EL (cell line): Measurements from ENCODE around the gene SPATA6L.

Experiments used
- DNase-seq: peaks from one replicate; pipeline ENCODE4 v3.0.0-alpha.2; 2016

SPATA6L gene

GRCh38 chr9:4581861-4582565 is 84.3 kb downstream of the SPATA6L start:
- DNase-seq, result no peak

DNA sequence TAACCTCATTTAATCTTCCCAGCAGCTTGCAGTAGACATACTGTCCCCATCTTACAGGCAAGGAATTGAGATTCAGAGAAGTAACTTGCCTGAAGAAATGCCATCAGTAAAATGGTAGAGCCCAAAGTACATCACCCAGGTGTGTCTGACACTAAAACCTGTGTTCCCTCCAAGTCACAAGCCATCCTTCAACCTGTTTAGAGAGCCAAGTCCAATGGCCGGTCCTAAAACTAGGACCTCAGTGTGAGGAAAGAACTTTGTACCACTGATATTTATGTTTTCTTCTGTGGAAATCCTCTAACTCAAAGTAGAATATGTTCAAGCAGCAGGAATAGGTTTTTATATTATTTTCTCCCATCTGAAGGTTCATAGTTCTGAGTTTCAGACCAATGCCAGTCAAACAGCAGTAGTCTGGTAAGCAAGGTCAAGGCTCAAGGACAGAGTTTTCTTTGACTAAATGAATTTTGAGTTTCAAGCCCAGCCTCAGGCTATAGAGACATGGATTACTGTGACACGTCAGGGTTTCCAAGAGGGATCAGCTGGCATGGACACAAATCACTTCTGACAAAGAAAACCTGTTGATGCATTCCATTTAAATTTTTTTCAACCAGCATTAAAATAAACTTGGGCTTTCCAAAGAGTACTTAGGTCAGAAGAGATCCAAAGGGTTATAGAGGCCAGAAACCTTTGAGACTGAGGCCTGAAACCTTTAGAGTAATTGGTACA is 85.1 kb downstream of the SPATA6L start:
- DNase-seq, result no peak

GRCh38 chr9:4579001-4579400 is 87.3 kb downstream of the SPATA6L start:
- no peak for DNase-seq

GRCh38 chr9:4576448-4576847 is 89.8 kb downstream of the SPATA6L start:
- DNase-seq, result no peak

DNA sequence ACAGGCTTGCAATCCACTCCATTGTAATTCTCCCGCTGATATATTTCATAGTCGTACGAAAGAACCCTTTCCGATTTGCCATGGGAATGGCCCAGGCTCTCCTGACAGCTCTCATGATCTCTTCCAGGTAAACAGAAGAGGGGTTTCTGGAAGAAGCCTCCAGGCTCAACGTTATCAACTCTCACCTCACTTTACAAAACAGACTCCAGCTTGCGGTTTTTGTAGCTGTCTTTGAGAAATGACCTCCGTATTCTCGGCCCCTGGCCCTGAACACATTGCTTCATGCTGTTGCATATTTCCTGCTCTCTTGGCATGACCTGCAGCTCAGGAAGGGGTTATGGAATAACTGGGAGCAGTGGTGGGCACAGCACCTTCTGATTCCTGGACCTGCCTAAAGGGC is 90.3 kb downstream of the SPATA6L start:
- no peak for DNase-seq

DNA sequence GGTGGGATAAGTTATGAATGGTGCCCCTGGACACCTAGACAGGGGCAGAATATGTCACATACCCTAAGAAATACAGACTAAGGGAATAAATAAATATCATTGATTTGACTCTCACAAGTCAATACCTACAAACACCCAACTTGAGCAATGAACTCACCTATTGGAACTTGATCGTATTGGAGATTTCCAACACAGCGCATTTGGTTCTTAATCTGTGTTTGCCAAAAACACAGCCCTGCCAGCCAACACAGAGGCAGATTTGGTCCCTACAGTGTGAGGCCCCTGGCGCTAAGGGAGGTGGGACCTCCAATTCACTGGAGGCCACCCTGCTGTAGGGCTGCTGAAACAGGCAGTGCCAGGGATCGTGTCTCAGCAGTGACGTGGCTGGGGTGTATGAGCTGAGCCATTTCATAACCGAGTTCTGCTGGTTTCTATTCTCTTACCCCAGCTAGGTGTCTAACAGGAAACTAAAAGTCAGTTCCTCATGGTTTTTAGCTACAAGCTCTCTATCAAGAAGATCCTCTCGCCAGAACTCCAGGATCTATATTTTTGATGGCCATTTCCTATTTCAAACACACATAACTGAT is 91.5 kb downstream of the SPATA6L start:
- no peak for DNase-seq

DNA sequence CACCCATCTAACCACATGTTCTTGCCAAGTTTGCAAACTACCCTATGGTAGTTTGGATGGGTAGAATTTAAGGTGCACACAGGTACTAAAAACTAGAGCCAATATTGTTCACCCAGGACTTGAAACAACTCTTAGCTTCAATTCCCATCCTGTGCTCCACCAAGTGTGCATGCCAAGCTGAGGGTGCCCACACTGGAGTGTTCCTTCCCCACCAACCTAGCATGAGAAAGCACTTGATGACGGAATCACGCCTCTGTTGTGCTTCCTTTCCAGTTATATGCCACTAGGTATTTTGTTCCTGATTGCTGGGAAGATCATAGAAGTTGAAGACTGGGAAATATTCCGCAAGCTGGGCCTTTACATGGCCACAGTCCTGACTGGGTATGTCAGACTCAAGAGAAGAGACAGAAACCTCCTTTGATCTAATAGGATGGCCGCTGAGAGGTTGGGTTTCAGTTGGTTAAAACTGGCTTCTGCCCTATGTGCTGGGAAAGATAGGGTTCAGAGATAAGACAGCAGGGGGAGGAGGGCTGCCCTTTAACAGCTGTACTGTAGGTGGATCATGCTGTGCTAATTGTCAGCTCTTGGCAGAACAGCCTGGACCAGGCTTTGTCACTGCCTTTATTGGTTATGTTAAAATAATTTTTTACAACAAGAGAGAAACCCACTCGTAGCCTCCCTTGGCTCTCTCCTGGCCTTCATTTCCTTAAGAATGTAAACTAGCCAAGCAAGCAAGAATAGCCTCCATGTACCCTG is 92.5 kb downstream of the SPATA6L start:
- no peak for DNase-seq

DNA sequence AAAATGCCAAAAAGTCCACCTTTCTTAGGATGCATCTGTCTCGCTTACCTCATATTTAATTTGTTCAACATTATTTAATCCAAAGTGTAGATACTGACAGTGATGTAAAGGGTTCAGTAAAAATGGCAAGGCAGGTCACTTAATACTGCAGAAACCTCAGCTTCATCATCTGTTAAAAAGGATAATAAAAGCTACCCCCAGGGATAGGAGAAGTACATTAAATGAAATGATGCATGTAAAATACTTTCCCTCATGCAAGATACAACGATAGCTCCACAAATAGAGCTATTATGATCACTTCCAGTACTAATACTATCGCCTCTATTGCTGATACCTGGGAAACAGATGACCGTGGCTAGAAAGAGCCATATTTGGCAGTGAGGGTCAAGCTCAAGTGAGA is 93.1 kb downstream of the SPATA6L start:
- no peak for DNase-seq

- no peak for DNase-seq
These were observed 94.0 kb downstream of the SPATA6L start for GRCh38 chr9:4572184-4572826.

DNA sequence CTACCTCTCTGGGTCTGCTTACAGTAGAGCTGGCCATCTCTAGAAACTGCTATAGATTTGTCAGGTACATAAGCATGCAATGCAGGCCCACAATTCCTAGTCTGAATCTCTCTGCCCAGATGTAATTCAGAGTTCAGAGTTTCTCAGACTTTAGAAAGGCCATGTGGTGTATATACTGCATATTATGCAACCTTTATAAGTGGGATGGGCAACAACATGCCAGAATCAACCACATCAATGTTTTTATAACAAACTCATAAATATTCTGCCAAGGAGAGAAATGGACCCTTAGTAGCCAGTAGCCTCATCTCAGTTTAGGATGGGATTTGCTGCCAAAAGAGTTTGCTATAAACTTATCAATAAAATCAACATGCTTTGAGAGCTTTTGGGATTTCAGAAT is 97.2 kb downstream of the SPATA6L start:
- no peak for DNase-seq

GRCh38 chr9:4567601-4568000 is 98.7 kb downstream of the SPATA6L start:
- DNase-seq, result no peak

DNA sequence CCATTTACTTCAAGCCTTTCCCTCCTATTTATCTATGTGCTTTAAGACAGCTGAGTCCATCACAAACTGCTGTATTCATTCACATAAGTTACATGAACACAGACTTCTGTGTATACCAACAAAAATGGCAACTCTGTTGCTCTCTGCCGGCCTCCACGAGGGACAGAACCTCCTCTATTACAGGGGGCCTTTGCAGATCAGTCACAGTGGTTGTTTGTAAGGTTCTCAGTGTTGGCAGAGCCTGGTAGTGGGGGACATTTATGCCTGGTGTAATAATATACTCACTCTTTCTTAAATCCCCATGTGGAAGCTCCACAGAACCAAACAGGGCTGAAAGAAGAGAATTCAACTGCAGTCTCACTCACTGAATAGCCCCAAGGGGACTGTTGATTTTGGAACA is 99.5 kb downstream of the SPATA6L start:
- no peak for DNase-seq

DNA sequence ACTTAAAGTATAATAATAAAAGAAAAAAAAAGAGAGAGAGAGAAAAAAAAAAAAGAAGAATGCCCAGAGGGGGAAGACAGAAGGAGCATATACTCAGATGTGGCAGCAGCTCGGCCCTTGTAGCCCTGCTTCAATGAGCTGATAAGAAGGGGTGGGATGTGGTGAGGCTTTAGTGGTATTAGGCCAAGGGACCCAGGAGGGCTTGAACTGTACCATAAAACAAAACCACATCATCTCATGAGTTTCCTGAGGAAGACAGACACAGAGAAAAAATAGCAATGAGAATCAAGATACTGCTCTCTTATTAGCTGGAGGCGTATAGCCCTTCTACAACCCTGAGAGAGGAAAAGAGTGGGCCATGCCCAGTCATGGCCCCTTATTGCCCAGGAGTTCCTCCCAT is 103.2 kb downstream of the SPATA6L start:
- DNase-seq, result no peak

DNA sequence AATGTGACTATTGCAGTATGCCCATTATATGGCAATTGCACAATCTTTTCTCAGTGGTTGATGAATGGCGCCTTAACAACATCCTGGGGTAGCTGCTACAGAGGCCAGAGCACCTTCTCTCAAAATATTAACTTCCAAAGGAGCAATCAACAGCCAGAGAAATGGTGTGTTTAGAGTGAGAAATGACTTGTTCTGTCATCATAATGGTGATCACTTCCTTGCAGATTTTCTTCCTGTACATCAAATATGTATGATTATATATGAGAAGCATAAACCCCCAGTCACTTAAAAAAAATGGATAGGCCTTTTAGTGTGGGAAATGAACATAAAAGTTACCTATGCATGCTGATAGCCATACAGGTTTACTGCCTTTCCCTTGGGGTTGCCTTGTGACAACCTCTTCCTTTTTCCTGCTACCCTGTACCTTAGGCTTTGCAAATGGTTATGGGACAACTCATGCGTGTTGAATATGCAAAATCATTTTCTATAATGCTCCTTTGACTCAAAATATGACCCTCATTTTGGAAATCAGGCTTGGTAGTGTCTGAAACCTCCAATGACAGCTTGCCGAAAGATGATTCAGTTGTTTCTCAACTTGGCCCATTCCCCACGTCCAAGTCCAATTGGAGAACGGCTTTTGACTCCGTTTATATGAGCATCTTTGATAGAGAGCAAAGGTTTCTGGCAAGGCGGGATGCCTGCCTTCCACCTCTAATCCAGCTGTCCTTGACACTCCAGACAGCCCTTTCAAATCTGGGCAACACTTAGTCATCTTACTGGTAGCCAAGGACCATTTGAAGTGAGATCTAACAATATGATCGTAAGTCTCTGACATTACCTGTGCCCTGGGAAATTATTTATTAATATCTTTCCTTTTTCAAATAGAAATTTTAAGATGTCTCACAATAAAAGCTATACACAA is 106.8 kb downstream of the SPATA6L start:
- DNase-seq, result no peak

DNA sequence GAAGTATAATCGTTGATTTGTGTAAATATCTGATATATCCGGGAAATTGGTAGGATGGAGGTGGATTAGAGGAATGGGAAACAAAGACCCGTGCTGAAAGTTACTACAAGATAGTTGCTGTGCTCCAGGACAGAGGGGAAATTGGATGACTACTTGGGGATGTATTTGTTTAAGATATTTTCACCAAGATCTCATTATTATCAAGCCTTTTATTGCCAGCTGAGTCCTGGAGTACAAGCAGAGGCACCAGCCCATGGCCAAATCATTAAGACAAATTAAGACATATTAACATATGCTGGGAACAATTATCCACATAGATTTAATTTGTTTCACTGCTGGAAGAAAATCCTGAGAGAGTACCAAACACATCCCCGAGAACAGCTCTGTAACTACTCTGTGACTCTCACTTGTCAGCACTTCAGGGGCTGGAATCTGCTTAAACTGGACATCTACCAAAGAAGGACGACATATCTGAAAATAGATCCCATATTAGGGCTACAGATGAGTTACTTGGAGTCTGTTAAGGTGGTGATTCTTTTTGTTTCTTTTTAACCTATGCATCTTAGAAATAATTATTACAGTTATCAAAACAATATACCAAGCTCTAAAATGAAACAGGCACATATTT is 107.8 kb downstream of the SPATA6L start:
- no peak for DNase-seq

GRCh38 chr9:4555236-4555635 is 111.0 kb downstream of the SPATA6L start:
- peak; percentile 19 for DNase-seq

DNA sequence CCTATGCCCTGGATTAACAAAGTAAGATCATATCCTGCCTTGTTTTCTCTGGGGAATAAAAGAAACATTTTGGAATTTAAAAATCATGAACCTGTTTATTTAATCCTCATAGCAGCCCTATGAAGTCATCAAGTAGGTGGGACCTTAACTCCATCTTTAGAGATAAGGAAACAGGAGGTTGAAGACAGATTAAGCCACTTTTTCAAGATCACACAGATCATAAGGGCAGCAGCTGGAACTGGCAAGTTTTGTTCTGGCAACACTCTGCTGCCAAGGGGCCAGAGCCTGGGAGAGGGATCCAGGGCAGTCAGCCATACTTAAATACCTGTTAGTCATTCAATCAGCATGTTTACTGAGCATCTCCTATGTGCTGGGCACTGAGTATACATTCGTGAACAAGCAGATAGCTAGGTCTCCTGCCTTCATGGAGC is 112.3 kb downstream of the SPATA6L start:
- peak; percentile 66 for DNase-seq

GRCh38 chr9:4550777-4551484 is 115.3 kb downstream of the SPATA6L start:
- DNase-seq, result no peak

DNA sequence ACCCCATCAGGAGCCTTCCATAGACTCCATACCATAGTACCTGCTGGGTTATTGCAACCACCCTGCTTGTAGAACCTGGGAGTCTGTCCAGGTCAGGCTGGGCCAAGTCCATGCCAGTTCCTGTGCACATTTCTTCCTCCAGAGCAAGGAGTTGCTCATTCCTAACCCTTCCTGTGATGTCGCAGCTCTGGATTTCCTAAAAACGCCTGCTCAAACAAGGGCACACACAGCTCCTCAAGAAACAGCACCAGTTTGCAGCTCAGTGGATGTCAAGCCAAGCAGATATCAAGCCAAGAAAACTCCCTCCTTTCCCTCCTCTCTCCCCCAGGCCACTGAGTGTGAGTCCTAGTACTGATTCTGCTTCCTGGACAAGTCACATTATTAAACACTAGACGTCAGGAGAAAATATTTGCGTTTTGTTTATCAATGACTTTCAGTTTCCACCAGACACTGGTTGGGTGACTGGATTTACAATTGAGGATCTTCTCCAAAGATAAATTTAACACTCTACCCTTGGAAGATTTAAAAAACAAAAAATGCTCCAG is 116.5 kb downstream of the SPATA6L start:
- peak; percentile 48 for DNase-seq
